H1 (cell line): ENCODE measurements around the gene IMPG2. TPM values are rescaled to one million over a fixed set of nuclear protein-coding genes. Genes with fewer than 3 reads are reported as not detected.

Experiments used
- CTCF ChIA-PET: fragments of 300-600 bp; sonication (Branson Sonifier 250); formaldehyde crosslinking; loops from one replicate; lab custom pipeline; 2021; ENCODE audit not compliant: partially characterized antibody; lab: Charles Lee
- POLR2A ChIA-PET: fragments of 300-600 bp; sonication (Branson Sonifier 250); formaldehyde crosslinking; loops from one replicate; lab custom pipeline; 2021; ENCODE audit warnings: inconsistent platforms; ENCODE audit not compliant: partially characterized antibody; lab: Charles Lee
- DNase-seq, 2 experiments: peaks; one replicate each; pipeline versions ENCODE4 v3.0.0 to v3.0.0-alpha.2; 2010 to 2022; ENCODE audit warnings: low spot score in 2 of 2, low read depth in 1 of 2, mixed read lengths in 1 of 2
- FAIRE-seq: peaks from 2 replicates; lab custom pipeline; 2011; peaks lifted over from hg19 to GRCh38; lab: Jason Lieb, UNC
- H2AFZ ChIP-seq: 2 replicates; pipeline ENCODE4 v1.8.1; 2012; ENCODE audit warnings: low read length, inconsistent platforms
- H2AK5ac ChIP-seq: 2 replicates; pipeline ENCODE4 v1.6.1; 2013; ENCODE audit warnings: low read depth, low read length
- H2BK120ac ChIP-seq: replicated peaks from 2 replicates; pipeline ENCODE3; 2013; ENCODE audit warnings: low read depth, low read length, inconsistent platforms
- H2BK12ac ChIP-seq: 2 replicates; pipeline ENCODE4 v1.6.1; 2013; ENCODE audit warnings: low read depth, low read length
- H2BK15ac ChIP-seq: 2 replicates; pipeline ENCODE4 v1.6.1; 2013; ENCODE audit warnings: low read length
- H2BK20ac ChIP-seq: 2 replicates; pipeline ENCODE4 v1.6.1; 2013; ENCODE audit warnings: low read length
- H2BK5ac ChIP-seq: 2 replicates; pipeline ENCODE4 v1.6.1; 2013; ENCODE audit warnings: low read depth, low read length
- H3K14ac ChIP-seq: 2 replicates; pipeline ENCODE4 v1.6.1; 2013; ENCODE audit warnings: inconsistent platforms; ENCODE audit not compliant: insufficient read length
- H3K18ac ChIP-seq: 2 replicates; pipeline ENCODE4 v1.6.1; 2013; ENCODE audit warnings: low read length; ENCODE audit errors: extremely low read depth
- H3K23ac ChIP-seq: 2 replicates; pipeline ENCODE4 v1.6.1; 2013; ENCODE audit warnings: inconsistent platforms; ENCODE audit not compliant: insufficient read length
- H3K23me2 ChIP-seq: 2 replicates; pipeline ENCODE4 v1.6.1; 2013; ENCODE audit warnings: low read depth, low read length
- H3K27ac ChIP-seq: 2 replicates; pipeline ENCODE4 v1.6.1; 2011; ENCODE audit warnings: low read depth, low read length, inconsistent platforms
- H3K27me3 ChIP-seq, 4 experiments: replicated peaks in 1 of 4; 1 replicate in 1 of 4; 2 replicates in 3 of 4; pipeline versions ENCODE4 v1.6.1 to v1.8.1; 2011 to 2013; ENCODE audit warnings: low read length in 3 of 4, mild to moderate bottlenecking in 3 of 4, inconsistent platforms in 2 of 4, mixed read lengths in 2 of 4, moderate library complexity in 1 of 4; ENCODE audit not compliant: control insufficient read depth in 3 of 4, insufficient read depth in 3 of 4; ENCODE audit errors: extremely low read depth in 1 of 4
- H3K36me3 ChIP-seq, 4 experiments: 2 replicates each; pipeline versions ENCODE4 v1.6.1 to v1.8.1; 2011 to 2013; ENCODE audit warnings: mild to moderate bottlenecking in 4 of 4, low read length in 3 of 4, moderate library complexity in 2 of 4, control low read depth in 1 of 4, inconsistent platforms in 1 of 4; ENCODE audit not compliant: insufficient read depth in 4 of 4, control insufficient read depth in 2 of 4
- H3K4ac ChIP-seq: replicated peaks from 2 replicates; pipeline ENCODE3; 2013; ENCODE audit warnings: low read length, low read depth, mixed read lengths, inconsistent platforms; ENCODE audit not compliant: insufficient read length
- H3K4me1 ChIP-seq, 4 experiments: replicated peaks in 1 of 4; 1 replicate in 1 of 4; 2 replicates in 3 of 4; pipeline versions ENCODE4 v1.6.1 to v1.8.1; 2011 to 2013; ENCODE audit warnings: low read length in 3 of 4, inconsistent platforms in 2 of 4, mixed read lengths in 1 of 4; ENCODE audit not compliant: insufficient read depth in 4 of 4, control insufficient read depth in 3 of 4
- H3K4me2 ChIP-seq, 2 experiments: 2 replicates each; pipeline versions ENCODE4 v1.6.1 to v1.8.1; 2011 to 2013; ENCODE audit warnings: low read depth in 2 of 2, low read length in 2 of 2, control low read depth in 1 of 2, inconsistent platforms in 1 of 2, mild to moderate bottlenecking in 1 of 2; ENCODE audit not compliant: insufficient read depth in 1 of 2
- H3K4me3 ChIP-seq, 4 experiments: fragments of 200-600, 300-600 bp in 1 of 4; sonication (generic), shearing (Covaris generic), sonication (Bioruptor Twin) in 1 of 4; 2 replicates each; pipeline versions ENCODE4 v1.5.1 to v1.8.1; 2011 to 2016; ENCODE audit warnings: low read length in 4 of 4, low read depth in 3 of 4, control low read depth in 2 of 4, inconsistent platforms in 2 of 4, mild to moderate bottlenecking in 2 of 4, mixed read lengths in 1 of 4, moderate library complexity in 1 of 4; ENCODE audit not compliant: insufficient read depth in 2 of 4; ENCODE audit errors: extremely low read depth in 1 of 4
- H3K56ac ChIP-seq: replicated peaks from 2 replicates; pipeline ENCODE3; 2013; ENCODE audit warnings: low read depth, mild to moderate bottlenecking, mixed read lengths, low read length, inconsistent platforms; ENCODE audit not compliant: insufficient read length
- H3K79me1 ChIP-seq: 2 replicates; pipeline ENCODE4 v1.6.1; 2013; ENCODE audit warnings: low read depth, low read length, control low read depth
- H3K79me2 ChIP-seq, 2 experiments: 2 replicates each; pipeline versions ENCODE4 v1.6.1 to v1.8.1; 2012 to 2013; ENCODE audit warnings: low read length in 2 of 2, mild to moderate bottlenecking in 2 of 2, inconsistent platforms in 1 of 2; ENCODE audit not compliant: insufficient read depth in 2 of 2, control insufficient read depth in 1 of 2
- H3K9ac ChIP-seq, 4 experiments: replicated peaks in 1 of 4; 1 replicate in 1 of 4; 2 replicates in 3 of 4; pipeline versions ENCODE4 v1.6.1 to v1.8.1; 2011 to 2013; ENCODE audit warnings: low read depth in 3 of 4, low read length in 3 of 4, control low read depth in 2 of 4, mild to moderate bottlenecking in 2 of 4, moderate library complexity in 2 of 4, inconsistent platforms in 1 of 4; ENCODE audit errors: extremely low read depth in 1 of 4
- H3K9me3 ChIP-seq, 2 experiments: 2 replicates each; pipeline versions ENCODE4 v1.6.1 to v1.8.1; 2012 to 2013; ENCODE audit warnings: mild to moderate bottlenecking in 2 of 2, moderate library complexity in 2 of 2, control low read depth in 1 of 2, inconsistent platforms in 1 of 2, low read depth in 1 of 2, low read length in 1 of 2, mixed read lengths in 1 of 2; ENCODE audit not compliant: insufficient read depth in 2 of 2
- H4K20me1 ChIP-seq, 2 experiments: replicated peaks in 1 of 2; 2 replicates each; pipeline versions ENCODE3 to v1.8.1; 2011 to 2013; ENCODE audit warnings: inconsistent platforms in 2 of 2, low read length in 2 of 2, mild to moderate bottlenecking in 1 of 2; ENCODE audit not compliant: insufficient read depth in 2 of 2, control insufficient read depth in 1 of 2
- H4K5ac ChIP-seq: 2 replicates; pipeline ENCODE4 v1.6.1; 2013; ENCODE audit warnings: low read length, low read depth, mixed read lengths, inconsistent platforms; ENCODE audit not compliant: insufficient read length
- H4K8ac ChIP-seq: 2 replicates; pipeline ENCODE4 v1.8.0; 2013; ENCODE audit warnings: mild to moderate bottlenecking, moderate library complexity, low read length, inconsistent platforms; ENCODE audit not compliant: insufficient read depth; ENCODE audit errors: extremely low read depth
- H4K91ac ChIP-seq: replicated peaks from 2 replicates; pipeline ENCODE3; 2013; ENCODE audit warnings: low read length, mixed read lengths, inconsistent platforms; ENCODE audit not compliant: insufficient read length
- ASH2L ChIP-seq: fragments of 200-600, 300-600 bp; sonication (generic); IDR thresholded peaks from one replicate; pipeline ENCODE4 v1.7.1; 2017; ENCODE audit warnings: low read length
- BRCA1 ChIP-seq: IDR thresholded peaks from 2 replicates; pipeline ENCODE4 v1.6.1; 2012; ENCODE audit warnings: low read depth, low read length, improper control_type of control experiment
- CHD2 ChIP-seq: IDR thresholded peaks from 2 replicates; pipeline ENCODE4 v1.6.1; 2012; ENCODE audit warnings: low read length, improper control_type of control experiment
- E2F6 ChIP-seq: IDR thresholded peaks from 2 replicates; pipeline ENCODE4 v1.6.1; 2012; ENCODE audit warnings: inconsistent platforms
- EZH2 ChIP-seq: fragments of 200-600 bp; sonication (generic); IDR thresholded peaks from 2 replicates; pipeline ENCODE4 v1.7.1; 2012; ENCODE audit warnings: low read depth, mild to moderate bottlenecking, moderate library complexity, low read length, inconsistent platforms; ENCODE audit not compliant: severe bottlenecking
- FOSL1 ChIP-seq: IDR thresholded peaks from 2 replicates; pipeline ENCODE4 v1.6.1; 2011; ENCODE audit warnings: mild to moderate bottlenecking, low read depth, low read length, moderate library complexity; ENCODE audit not compliant: insufficient read depth
- GABPA ChIP-seq: IDR thresholded peaks from 2 replicates; pipeline ENCODE4 v1.6.1; 2011; ENCODE audit warnings: mild to moderate bottlenecking, low read length, moderate library complexity, borderline replicate concordance; ENCODE audit not compliant: insufficient read depth
- HDAC6 ChIP-seq: IDR thresholded peaks from one replicate; pipeline ENCODE4 v1.7.1; 2012; ENCODE audit warnings: low read depth, mild to moderate bottlenecking, inconsistent platforms, low read length, moderate library complexity
- JUND ChIP-seq: IDR thresholded peaks from 2 replicates; pipeline ENCODE4 v1.6.1; 2011; ENCODE audit warnings: mild to moderate bottlenecking, improper control_type of control experiment, low read length
- KDM5A ChIP-seq: fragments of 200-600 bp; IDR thresholded peaks from 2 replicates; pipeline ENCODE4 v1.7.1; 2012; ENCODE audit warnings: mild to moderate bottlenecking, low read length, inconsistent platforms, mixed read lengths
- NRF1 ChIP-seq: IDR thresholded peaks from 2 replicates; pipeline ENCODE4 v1.6.1; 2011; ENCODE audit warnings: mild to moderate bottlenecking, low read depth, low read length, improper control_type of control experiment
- RFX5 ChIP-seq: IDR thresholded peaks from 2 replicates; pipeline ENCODE4 v1.6.1; 2011; ENCODE audit warnings: low read depth, low read length, improper control_type of control experiment, borderline replicate concordance
- TAF1 ChIP-seq: IDR thresholded peaks from 2 replicates; pipeline ENCODE4 v1.6.1; 2011; ENCODE audit warnings: mild to moderate bottlenecking, low read depth, low read length
- WGBS, 2 experiments: shearing (Covaris generic) in 1 of 2; methylation state at CpG; one replicate each; pipeline versions ENCODE4 v1.1.6 to v1.1.7; 2013 to 2015; ENCODE audit warnings: low lambda C conversion rate in 2 of 2, mixed read lengths in 2 of 2, inconsistent platforms in 1 of 2, low coverage in 1 of 2, missing lambda C conversion rate in 1 of 2; ENCODE audit not compliant: insufficient replicate concordance in 2 of 2, insufficient coverage in 1 of 2, insufficient read length in 1 of 2; ENCODE audit errors: extremely low coverage in 1 of 2, missing lambda C conversion rate in 1 of 2; 5-methylcytosine and 5-hydroxymethylcytosine counted together
- polyA plus RNA-seq, 7 experiments: library from polyadenylated mRNA; depleted of rRNA in 3 of 7; stranded (reverse) in 5 of 7; unstranded in 2 of 7; fragments of >200 nt in 5 of 7; fragments of 200-250 nt in 2 of 7; gene quantifications; 1 replicate in 5 of 7; 2 replicates in 1 of 7; 4 replicates in 1 of 7; pipeline versions ENCODE4 v1.2.1 to v1.2.3, GENCODE V29; 2011 to 2013; ENCODE audit warnings: missing spikeins in 2 of 7, mixed read lengths in 2 of 7
- total RNA-seq: library from RNA; stranded (reverse); fragmentation: NEBNext Ultra II Directional; extraction: Animal tissue kit (Norgen Biotek cat#: 25700); gene quantifications from 2 replicates; pipeline ENCODE4 v1.2.1, GENCODE V29; 2021

IMPG2 gene
- total and polyA plus RNA-seq, 2 of the 8 experiments (the other 6 are each of a cell fraction or from before 2014, with no cell fraction given), result 0.03 to 0.06 TPM

- Histone ChIP-seq H3K4me3 (no peak overlapping the region), H3K9me3 (no peaks in the 10 kb centered on the region), H2BK5ac (no peak overlapping the region), H3K14ac (no peak overlapping the region), H2AFZ (no peak overlapping the region), H3K4ac (no peak overlapping the region), H3K27me3 (no peaks in the 10 kb centered on the region), H2BK12ac (no peak overlapping the region), H4K20me1 (no peaks in the 10 kb centered on the region), H3K4me1 (no peaks in the 10 kb centered on the region), H2BK20ac (no peak overlapping the region), H2AK5ac (no peak overlapping the region), H4K5ac (no peak overlapping the region), H2BK15ac (no peak overlapping the region), H3K4me2 (no peak overlapping the region), H4K91ac (no peak overlapping the region), H3K79me1 (no peaks in the 10 kb centered on the region), H4K8ac (no peak overlapping the region), H3K27ac (no peak overlapping the region), H3K79me2 (no peaks in the 10 kb centered on the region), H2BK120ac (no peak overlapping the region), H3K23me2 (no peaks in the 10 kb centered on the region; the same call in 1 of the 2 replicates), H3K23ac (no peak overlapping the region), H3K9ac (no peak overlapping the region), H3K56ac (no peak overlapping the region), H3K36me3 (no peaks in the 10 kb centered on the region), H3K18ac (no peak overlapping the region)
- DNase-seq, result no peak
- 86% methylated on average over 5 of the region's 5 CpGs; no CpG with 5 or more reads in 1 of the 2 experiments for WGBS, 2 experiments
- POLR2A ChIA-PET, result no interaction called here
- FAIRE-seq, result no peak
- CTCF ChIA-PET, result interaction anchor here (0.7 to 1.6 kb wide), 2 partner anchors 197 to 313 kb away, joined by 3 to 6 read pairs; no protein-coding TSS in a partner anchor
- TF ChIP-seq EZH2 (no peak), CHD2 (no peak), JUND (no peak), ASH2L (no peak), KDM5A (no peak), NRF1 (no peak), GABPA (no peak), TAF1 (no peak), HDAC6 (no peak), E2F6 (no peak), FOSL1 (no peak), RFX5 (no peak), BRCA1 (no peak)
Measured at GRCh38 chr3:101325393-101326134, 5.2 kb upstream of the IMPG2 start.
